NCI-H345 treated with DMSO at 0.1 percent for 48 hours (cell line): ENCODE data around the gene OXCT1.
"Not testable (repeated sequence)": the region's sequence is repeated elsewhere in the genome, so short reads cannot be mapped to it uniquely, and the experiment has no call there.

Source experiments
- DNase-seq: peaks from one replicate; lab custom pipeline; 2025; ENCODE audit not compliant: unreplicated experiment; lab: John Stamatoyannopoulos, UW

The OXCT1 gene

DNA sequence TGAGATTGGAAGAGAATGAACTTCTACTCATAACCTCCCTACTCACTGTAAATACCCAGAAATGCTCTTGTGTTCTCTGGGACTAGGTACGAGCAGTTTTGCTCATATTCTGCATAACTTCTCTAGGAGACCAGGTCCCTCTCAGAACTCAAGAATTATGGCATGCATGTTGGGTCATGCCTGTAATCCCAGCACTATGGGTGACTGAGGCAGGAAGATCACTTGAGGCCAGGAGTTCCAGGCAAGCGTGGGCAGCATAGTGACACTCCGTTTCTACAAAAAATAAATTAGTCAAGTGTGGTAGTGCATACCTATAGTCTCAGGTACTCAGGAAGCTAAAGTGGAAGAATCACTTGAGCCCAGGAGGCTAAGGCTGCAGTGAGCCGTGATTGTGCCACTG is 141.9 kb downstream of the OXCT1 start:
- DNase-seq, result no peak

DNA sequence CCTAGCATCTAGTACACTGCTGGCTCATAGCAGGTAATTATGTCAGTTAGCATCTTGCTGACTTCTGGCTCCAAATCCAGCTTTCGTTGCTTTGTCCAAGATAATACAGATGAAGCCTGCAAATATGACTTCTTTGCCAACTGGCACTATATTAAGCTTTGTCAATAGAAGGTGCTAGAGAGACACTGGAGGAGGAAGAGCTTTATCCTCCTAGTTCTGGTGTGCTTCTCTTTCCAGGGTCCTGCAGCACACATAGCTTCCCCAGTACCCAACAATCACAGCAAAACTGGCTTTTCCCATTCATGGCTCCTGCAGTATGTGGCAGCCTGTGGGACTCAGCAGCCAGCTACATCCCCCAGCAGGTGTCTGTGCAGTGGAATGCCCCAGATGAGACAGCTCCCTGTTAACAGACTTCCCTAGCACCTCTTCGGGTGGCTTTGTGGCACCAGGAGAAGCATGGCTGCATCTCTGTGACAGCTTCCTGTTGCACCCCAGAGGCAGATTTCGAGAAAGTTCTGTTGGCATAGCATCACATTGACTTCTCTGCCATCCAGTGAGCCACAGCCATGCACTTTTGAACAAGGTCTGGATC is 147.8 kb downstream of the OXCT1 start:
- DNase-seq, result no peak

DNA sequence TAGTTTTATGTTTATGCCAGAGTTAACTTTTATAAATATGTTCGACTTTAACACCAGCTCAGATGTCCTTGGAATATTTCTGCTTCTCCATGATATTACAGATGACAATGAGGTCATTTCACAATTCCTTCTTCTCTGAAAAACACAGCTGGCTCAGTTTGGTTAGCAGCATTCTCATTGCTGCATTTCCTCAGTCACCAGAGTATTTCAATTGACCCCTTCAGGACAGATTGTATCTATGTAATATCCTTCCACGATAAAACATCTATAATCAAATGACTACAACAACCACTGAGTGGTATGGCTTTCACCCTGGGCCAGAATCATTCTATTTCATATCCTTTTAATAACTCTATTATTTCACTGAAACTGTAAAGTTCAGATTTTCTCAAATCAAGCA is 148.7 kb downstream of the OXCT1 start:
- DNase-seq, result no peak

DNA sequence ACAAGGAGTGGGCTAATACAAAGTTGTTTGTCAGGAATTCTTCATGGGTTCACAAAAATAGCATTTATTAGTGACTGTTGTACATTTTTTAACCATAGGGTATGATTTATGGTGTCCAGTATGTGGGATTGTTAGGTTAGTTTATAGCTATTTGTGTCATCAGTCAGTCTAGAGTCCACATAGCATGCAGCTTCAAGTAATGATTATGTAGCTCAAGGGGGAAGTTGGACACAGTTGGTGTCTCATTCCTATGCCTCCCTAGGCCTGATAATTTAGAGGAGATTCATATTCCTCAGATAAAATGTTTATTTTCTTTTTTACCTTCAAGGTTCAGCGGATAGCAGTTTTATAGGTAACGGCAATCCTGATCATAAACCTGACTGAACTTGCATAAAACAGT is 153.8 kb downstream of the OXCT1 start:
- no peak for DNase-seq

DNA sequence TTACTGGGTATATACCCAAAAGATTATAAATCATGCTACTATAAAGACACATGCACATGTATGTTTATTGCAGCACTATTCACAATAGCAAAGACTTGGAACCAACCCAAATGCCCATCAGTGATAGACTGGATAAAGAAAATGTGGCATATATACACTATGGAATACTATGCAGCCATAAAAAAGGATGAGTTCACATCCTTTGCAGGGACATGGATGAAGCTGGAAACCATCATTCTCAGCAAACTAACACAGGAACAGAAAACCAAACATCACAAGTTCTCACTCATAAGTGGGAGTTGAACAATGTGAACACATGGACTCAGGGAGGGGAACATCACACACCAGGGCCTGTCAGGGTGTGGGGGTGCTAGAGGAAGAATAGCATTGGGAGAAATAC is 155.8 kb downstream of the OXCT1 start:
- not testable (repeated sequence) for DNase-seq

DNA sequence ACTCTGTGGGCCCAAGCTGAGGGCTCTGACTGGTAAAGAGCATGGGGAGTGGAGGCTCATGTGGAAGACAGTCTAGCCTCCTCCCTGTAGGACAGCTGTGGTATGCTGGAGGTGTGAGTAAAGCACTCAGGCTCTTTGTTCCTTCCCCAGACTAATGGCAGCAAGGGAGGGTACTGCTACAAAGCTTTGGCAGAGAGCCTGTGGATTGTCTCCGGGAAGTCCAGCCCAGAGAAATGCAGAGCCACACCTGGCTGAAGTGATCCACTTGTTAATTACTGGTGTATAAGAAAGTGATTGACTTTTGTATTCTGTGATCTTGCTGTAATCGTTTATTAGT is 161.7 kb downstream of the OXCT1 start:
- no peak for DNase-seq

DNA sequence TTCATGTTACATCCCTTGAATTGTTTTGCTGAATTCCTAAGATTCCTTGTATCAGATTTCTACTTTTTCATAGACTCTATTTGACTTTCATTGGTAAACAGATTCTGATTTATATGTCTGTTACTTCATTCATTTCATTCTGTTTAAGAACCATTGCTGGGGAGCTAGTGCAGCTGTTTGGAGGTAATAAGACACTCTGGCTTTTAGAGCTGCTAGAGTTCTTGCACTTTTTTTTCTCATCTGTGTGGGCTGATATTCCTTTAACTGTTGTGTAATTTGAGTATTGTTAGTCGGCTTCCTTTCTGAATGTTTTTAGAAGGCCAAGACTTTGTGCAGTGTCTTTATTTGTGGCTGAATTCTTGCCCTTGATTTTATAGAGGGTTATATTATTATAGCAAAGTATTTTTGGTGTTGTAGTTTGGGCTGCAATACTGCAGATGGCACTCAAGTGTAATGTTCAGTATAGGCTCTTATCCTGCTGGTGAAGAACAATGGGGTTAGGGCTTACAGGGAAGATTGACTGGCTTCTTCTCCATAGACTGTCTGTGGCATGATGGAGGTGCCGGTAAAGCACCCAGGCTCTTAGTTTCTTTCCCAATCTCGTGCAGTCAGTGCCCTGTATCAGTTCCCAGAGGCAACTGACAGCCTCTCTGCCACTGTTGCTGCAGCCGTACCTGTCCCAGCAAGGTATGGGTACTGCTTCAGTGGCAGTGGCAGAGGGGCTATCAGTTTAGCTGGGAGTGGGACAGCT is 162.2 kb downstream of the OXCT1 start:
- peak; percentile 2 for DNase-seq

DNA sequence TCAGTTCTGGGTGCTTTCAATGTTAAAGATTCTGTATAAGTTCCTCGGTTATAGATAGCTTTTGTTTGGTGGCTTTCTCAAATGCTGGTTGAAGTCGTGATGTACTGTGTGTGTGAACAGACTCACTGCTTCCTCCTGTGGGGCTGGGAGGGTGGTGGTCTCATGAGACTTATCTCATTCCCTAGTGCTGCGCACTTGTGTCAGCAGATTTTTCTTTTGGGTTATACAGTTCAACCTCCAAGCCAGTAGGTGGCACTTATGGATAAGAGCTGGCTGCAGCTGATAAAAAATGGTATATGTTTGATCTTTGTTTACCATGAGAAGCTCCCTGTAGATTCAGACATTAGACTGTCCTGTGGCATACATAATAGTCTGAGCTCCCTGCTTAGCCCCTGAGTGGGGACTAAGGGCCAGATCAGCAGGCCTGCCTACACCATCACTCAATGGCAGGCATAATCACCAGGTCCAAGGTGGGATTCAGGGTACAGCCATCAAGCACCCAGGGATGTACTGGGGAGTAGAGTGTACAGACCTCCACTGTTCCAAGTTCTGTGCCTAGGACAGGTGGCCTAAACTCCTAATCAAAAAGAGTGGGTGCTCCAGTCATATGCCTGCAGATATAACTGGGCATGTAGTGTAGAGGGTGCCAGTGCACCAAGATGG is 174.2 kb downstream of the OXCT1 start:
- DNase-seq, result no peak

DNA sequence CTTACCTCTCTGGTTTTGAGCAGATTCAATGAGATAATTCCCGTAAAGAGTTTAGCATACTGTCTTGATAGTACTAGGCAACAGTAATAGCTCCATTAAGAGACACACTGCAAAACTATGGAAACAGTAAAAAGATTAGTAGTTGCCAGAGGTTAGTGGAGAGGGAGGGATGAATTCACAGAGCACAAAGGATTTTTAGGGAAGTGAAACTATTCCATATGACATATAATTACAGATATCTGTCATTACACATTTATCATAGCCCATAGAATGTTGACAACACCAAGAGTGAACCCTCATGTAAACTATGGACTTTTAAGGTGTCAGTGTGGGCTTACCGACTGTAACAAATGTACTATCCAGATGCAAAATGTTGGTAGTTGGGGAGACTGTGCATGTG is 183.5 kb downstream of the OXCT1 start:
- DNase-seq, result no peak

DNA sequence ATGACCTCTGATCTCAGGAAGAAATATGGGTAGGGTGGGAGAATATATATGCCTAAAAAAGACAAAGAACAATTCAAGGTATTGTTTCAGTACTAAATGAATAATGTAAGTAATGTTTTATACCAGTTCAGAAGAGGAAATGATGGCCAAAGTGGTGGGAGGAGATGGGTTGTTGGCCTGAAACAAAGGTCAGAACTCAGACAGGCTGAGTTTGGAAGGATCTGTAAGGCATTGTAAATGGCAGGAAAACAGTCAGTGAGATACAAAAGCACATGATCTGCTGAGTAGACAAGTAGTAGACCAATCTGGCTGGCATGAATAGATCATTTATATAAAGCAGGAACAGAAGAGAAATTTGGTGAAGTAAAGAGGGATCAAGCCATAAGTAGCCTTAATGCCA is 184.0 kb downstream of the OXCT1 start:
- no peak for DNase-seq

DNA sequence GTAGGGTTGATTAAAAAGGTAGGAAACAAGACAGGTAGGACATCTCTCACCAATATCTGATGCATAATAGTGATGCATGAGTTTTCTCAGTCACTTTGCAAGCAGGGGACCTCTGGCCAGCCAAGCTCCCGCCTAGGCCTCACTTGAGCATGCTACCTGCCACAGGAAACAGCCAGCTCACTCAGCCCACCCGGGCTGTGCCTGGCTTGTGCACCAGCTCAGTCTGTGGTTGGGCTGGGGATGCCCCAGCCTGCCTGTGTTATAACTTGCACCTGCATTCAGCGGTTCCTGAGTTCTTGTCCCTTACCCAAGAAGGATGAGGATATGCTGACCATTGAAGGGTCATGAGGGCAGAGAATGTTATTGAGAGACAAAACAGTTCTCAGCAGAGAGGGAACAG is 187.0 kb downstream of the OXCT1 start:
- no peak for DNase-seq

DNA sequence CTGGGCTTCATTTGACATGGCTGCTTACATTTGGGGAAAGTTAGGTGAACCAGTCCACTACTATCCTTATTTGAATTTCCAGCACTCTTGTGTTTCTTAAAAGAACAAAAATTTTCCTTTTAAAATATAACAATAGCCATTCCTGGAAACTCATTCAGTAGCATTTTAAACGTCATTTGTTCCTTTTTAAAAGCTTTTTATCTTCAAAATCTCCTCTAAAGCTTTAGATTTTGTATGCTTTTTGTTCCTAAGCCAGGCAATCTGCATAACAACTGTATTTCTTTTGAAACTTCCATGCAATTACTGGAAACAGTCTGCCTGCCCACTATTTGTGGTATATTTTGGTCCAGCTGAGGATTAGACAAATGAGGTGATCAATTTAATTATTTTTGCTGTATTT is 187.6 kb downstream of the OXCT1 start:
- DNase-seq, result no peak

DNA sequence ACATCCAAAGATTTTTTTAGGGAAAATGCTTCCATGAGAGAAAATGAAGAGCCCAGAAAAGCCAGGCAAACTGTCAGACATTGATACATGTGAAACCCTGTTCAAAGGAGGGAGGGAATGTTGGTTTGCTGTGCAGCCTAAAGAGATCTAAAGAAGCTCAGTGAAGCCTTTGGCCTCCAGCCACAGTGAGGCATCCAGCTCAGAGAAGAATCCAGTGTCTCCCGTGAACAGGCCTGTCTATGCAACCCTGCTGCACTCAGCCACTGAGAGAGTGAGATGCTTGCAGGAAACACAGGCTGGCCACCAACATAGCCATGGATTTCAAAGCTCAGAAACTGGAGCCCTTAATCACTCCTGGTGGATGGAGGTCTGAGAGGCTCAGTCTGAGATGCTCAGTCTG is 188.4 kb downstream of the OXCT1 start:
- no peak for DNase-seq
